ENCODE results near the gene RIPOR2.
"Not testable (repeated sequence)": the region's sequence is repeated elsewhere in the genome, so short reads cannot be mapped to it uniquely, and the experiment has no call there.

The RIPOR2 gene

GRCh38 chr6:24953726-24954125 lies 18.0 kb upstream of the RIPOR2 start:
- DNase-seq, result no peak

- no peak for DNase-seq
Observed at GRCh38 chr6:24951811-24952299, 16.1 kb upstream of the RIPOR2 start.

GRCh38 chr6:24950218-24950941 lies 14.6 kb upstream of the RIPOR2 start:
- no peak for DNase-seq

- DNase-seq, result no peak
Observed at GRCh38 chr6:24949020-24949569, 13.3 kb upstream of the RIPOR2 start.

GRCh38 chr6:24948261-24948660 lies 12.5 kb upstream of the RIPOR2 start:
- DNase-seq, result not testable (repeated sequence)

- no peak for DNase-seq
Observed at GRCh38 chr6:24947636-24948035, 11.9 kb upstream of the RIPOR2 start.

GRCh38 chr6:24945054-24945453 lies 9.3 kb upstream of the RIPOR2 start:
- DNase-seq, result no peak

GRCh38 chr6:24943774-24944173 lies 8.0 kb upstream of the RIPOR2 start:
- DNase-seq, result no peak

GRCh38 chr6:24940311-24940917 lies 4.7 kb upstream of the RIPOR2 start:
- no peak for DNase-seq

- no peak for DNase-seq
Observed at GRCh38 chr6:24936641-24937317, 1.0 kb upstream of the RIPOR2 start.

GRCh38 chr6:24933868-24934401 lies 1.8 kb downstream of the RIPOR2 start:
- peak; percentile 15 for DNase-seq

- DNase-seq, result no peak
Observed at GRCh38 chr6:24933266-24933665, 2.5 kb downstream of the RIPOR2 start.

GRCh38 chr6:24932832-24933231 lies 2.9 kb downstream of the RIPOR2 start:
- no peak for DNase-seq

- no peak for DNase-seq
Observed at GRCh38 chr6:24931718-24932691, 3.8 kb downstream of the RIPOR2 start.

- DNase-seq, result no peak
Observed at GRCh38 chr6:24931296-24931695, 4.5 kb downstream of the RIPOR2 start.

- DNase-seq, result no peak
Observed at GRCh38 chr6:24930431-24930871, 5.3 kb downstream of the RIPOR2 start.

GRCh38 chr6:24929242-24929641 lies 6.5 kb downstream of the RIPOR2 start:
- DNase-seq, result no peak

- DNase-seq, result no peak
Observed at GRCh38 chr6:24927985-24928745, 7.6 kb downstream of the RIPOR2 start.

- no peak for DNase-seq
Observed at GRCh38 chr6:24927277-24927955, 8.3 kb downstream of the RIPOR2 start.

GRCh38 chr6:24926647-24927046 lies 9.1 kb downstream of the RIPOR2 start:
- not testable (repeated sequence) for DNase-seq

- peak; percentile 18 for DNase-seq
Observed at GRCh38 chr6:24926192-24926591, 9.6 kb downstream of the RIPOR2 start.

Measured in NCI-H345 (cell line).